Measurements from ENCODE around the gene SFT2D1. TPM values are rescaled to one million over a fixed set of nuclear protein-coding genes. Genes with fewer than 3 reads are reported as not detected.

SFT2D1 gene
- total RNA-seq: 78.4 and 86.5 TPM in 2 replicates

GRCh38 chr6:166342349-166343149 lies at the start of gene SFT2D1:
Gene SFT2D1, minus strand, starts transcription at chr6:166342545. Its CDS starts 64 bp downstream, at chr6:166342481.

GRCh38 chr6:166382933-166383801 lies 40.8 kb upstream of the SFT2D1 start, which contains the start of gene MPC1:
Gene MPC1, minus strand, starts transcription at chr6:166382940. Its CDS starts 64 bp downstream, at chr6:166382876.

GRCh38 chr6:166308033-166308768 lies 34.1 kb downstream of the SFT2D1 start, which contains the start of gene PRR18:
Gene PRR18, minus strand, starts transcription at chr6:166308392. Its CDS starts 250 bp downstream, at chr6:166308142.

Other genes with a start within 250 kb of the SFT2D1 start
- not detected in 2 replicates for gene TBXT, start 174.7 kb downstream of the SFT2D1 start, total RNA-seq
- not detected in 2 replicates for gene PRR18, start 34.2 kb downstream of the SFT2D1 start, total RNA-seq
- 27.5 and 33.6 TPM in 2 replicates for gene MPC1, start 40.4 kb upstream of the SFT2D1 start, total RNA-seq
- gene RAMACL, start 244.1 kb upstream of the SFT2D1 start, total RNA-seq: 0.55 TPM in 1 of 2 replicates, not detected in the other